Lower leg skin (tissue), 3 donors: ENCODE data around the gene PLPP7.

ENCODE experiments used
- POLR2A ChIP-seq, 2 donors: fragments of 450-650 bp; IDR thresholded peaks; one replicate each; pipeline ENCODE4 v1.6.1; 2016 to 2017; ENCODE audit warnings: antibody characterized with exemption in 2 of 2, mild to moderate bottlenecking in 1 of 2, moderate library complexity in 1 of 2
- TF ChIP-seq, protein P1 (sequence below), 3 donors: fragments of 450-650 bp; IDR thresholded peaks; one replicate each; pipeline ENCODE4 v1.5.1; 2016; ENCODE audit warnings: antibody characterized with exemption in 3 of 3, mild to moderate bottlenecking in 3 of 3, moderate library complexity in 2 of 3

DNA sequence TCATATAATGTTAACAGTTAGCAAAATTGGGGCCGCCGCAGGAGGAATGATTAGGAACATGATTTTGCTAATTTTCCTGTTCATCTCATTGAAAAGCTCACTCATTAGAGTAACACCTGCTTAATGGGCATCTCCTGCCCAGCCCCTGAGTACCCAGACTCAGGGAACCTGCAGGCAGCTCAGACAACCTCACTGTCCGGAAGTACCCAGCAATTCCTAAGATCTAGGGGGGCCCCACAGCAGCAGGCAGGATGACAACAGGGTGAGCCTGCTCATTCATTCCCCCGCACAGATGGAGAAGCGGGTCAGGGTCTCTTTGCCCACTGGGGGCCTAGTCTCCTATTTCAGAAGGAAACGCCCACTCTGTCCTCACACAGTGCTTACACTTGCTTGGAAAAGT lies 25.8 kb upstream of the PLPP7 start:
- TF ChIP-seq, protein P1, sequence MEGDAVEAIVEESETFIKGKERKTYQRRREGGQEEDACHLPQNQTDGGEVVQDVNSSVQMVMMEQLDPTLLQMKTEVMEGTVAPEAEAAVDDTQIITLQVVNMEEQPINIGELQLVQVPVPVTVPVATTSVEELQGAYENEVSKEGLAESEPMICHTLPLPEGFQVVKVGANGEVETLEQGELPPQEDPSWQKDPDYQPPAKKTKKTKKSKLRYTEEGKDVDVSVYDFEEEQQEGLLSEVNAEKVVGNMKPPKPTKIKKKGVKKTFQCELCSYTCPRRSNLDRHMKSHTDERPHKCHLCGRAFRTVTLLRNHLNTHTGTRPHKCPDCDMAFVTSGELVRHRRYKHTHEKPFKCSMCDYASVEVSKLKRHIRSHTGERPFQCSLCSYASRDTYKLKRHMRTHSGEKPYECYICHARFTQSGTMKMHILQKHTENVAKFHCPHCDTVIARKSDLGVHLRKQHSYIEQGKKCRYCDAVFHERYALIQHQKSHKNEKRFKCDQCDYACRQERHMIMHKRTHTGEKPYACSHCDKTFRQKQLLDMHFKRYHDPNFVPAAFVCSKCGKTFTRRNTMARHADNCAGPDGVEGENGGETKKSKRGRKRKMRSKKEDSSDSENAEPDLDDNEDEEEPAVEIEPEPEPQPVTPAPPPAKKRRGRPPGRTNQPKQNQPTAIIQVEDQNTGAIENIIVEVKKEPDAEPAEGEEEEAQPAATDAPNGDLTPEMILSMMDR (IDR thresholded peaks at IDR 0.05), result no peak
- no peak for TF ChIP-seq POLR2A (IDR thresholded peaks at IDR 0.05)
